ENCODE data around the gene CSNK1G2.

The CSNK1G2 gene

DNA sequence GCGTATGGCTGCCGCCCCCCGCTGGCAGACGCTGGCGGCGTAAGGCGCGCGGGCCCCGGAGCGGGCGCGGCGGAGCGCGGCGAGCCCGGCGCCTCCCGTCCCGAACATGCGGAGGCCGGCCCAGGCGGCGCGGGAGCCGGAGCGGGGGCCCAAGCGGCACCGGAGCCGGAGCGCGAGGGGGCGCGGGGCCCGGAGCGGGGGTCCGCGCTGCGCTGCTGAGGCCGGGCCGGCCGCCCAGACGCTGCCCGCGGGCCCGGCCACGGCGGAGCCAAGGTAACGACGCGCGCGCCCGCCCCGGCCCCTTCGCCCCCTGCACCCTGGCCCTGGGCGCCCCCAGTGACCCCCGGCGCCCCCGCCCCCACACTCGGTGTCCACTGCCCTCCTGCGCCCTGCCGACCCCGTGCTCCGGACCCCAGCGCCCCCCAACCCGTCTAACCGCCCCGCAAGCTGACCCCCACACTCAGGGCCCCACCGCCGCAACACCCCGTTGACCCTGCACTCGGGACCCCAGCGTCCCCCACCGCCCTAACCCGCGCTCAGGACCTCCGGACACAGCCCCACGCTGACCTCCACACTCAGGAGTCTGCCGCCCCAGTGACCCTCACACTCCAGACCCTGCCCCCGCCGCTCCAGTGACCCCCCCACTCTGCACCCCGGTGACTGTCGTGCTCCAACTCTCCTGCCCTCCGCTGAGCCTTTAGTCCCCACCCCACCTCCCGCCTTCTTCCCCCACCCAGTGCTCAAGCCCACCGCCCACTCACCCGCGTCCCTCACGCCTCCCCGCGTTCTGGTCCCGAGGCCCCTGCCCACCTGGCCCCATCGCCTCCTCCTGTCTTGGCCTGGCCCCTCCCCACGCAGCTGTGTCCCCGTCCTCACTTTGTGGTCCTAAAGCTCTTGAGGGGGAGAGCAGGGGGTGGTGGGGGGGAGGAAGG, at the start of gene CSNK1G2:
Gene CSNK1G2, plus strand, starts transcription at position 27 of the 932 bp plus-strand sequence. CDS start 28,601 bp downstream, outside the sequence.
- DNase-seq (ENCODE audit: low read depth), result no peak

DNA sequence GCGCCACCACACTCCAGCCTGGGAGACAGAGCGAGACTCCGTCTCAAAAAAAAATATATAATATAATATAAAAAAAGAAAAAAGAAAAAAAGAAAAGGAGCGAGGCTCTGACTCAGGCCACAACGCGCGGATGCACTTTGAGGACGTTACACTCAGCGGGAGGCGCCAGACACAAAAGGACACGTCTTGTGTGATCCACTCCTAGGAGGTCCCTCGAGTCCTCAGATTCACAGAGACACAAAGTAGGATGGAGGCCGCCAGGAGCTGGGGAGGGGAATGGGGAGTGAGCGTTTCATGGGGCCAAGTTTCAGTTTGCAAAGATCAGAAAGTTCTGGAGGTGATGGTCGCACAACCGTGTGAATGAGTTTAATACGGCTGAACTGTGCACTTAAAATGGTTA, 47.2 kb upstream of the CSNK1G2 start:
- DNase-seq (ENCODE audit: low read depth), result no peak

DNA sequence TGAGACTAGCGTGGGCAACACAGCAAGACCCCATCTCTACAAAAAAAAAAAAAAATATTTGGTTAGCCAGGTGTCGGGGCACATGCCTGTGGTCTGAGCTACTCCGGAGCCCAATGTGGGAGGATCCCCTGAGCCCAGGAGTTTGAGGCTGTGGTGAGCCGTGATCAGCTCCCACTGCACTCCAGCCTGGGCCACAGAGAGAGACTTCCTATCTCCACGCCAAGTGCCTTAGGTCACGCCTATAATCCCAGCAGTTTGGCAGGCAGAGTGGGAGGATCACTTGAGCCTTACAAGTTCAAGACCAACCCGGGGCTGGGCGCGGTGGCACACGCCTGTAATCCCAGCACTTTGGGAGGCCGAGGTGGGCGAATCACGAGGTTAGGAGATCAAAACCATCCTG, 44.5 kb upstream of the CSNK1G2 start:
- no peak for DNase-seq (ENCODE audit: low read depth)

DNA sequence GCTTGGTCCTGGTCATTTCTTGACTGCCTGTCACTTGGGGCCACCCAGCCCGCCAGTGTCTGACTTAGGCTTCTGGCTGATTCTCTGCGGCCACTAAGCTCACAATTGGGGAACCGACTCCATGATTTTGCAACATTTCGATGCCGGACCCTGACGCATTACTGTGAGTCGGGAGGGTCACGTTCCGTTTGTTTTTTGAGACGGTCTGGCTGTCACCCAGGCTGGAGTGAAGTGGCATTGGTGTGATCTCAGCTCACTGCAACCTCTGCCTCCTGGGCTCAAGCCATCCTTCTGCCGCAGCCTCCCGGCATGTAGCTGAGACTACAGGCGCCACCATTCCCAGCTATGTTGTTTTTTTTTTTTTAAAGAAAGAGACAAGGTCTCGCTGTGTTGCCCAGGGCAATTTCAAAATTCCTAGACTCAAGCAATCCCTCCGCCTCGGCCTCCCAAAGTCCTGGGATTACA, 39.0 kb upstream of the CSNK1G2 start:
- no peak for DNase-seq (ENCODE audit: low read depth)

DNA sequence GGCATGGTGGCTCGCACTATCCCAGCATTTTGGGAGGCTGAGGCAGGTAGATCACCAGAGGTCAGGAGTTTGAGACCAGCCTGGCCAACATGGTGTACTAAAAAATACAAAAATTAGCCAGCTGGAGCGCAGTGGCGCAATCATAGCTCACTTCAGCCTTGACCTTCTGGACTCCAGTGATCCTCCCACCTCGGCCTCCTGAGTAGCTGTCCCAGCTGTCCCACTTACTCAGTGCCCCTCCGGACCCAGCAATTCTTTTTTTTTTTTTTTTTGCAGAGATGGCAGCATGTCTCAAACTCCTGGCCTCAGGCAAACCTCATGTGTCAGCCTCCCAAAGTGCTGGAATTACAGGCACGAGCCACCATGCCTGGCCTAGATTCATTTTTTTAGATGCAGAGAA, 38.0 kb upstream of the CSNK1G2 start:
- DNase-seq (ENCODE audit: low read depth), result no peak

DNA sequence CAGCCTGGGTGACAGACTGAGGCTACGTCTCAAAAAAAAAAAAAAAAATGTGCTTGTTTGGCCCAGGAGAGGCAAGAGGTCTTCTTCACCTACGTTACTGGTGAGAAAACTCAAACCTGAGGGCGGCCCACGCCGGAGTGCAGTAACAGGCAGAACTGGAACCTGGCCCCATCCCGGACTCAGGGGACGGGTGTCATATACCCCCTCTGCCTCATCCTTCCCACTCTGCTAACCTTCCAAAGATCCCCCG, 36.2 kb upstream of the CSNK1G2 start:
- DNase-seq (ENCODE audit: low read depth), result no peak

DNA sequence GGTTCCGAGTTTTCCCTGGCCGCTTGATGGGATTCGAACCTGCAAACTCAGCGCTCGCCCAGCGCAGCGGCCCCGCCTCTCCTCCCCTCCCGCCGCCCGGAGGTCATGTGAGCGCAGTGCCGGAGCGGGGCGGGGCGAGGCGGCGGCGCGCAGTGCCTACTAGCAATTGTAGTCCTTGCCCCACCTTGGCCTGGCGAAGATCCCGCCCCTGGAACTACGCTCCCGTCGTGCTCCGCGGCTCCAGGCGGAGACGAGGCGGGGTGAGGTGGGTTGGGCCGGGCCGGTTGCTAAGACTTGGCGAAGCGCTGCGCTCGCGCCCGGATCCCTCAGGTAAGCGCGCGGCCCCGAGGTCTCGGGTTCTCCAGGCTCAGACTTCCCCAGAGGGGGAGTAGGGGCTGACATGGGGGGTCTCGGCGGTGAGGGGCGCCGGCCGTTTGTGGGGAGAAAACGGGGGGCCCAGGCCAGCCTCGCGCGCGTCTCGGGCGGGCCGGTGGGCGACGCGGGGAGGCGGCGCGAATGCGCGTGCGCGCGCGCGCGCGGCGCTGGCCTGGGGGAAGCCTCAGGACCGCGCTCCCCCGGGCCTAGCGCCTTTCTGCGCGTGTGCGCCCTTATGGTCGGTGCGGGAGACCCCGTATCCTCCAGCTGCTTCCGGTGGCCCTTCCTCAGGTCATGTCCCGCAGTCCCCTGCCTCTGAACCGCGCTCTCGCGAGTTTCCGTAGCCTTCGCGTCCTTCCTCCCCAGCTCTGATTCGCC, 35.7 kb upstream of the CSNK1G2 start, which contains the start of the genes ADAT3 and SCAMP4:
Gene ADAT3, plus strand, starts transcription at position 290 of the 753 bp plus-strand sequence. CDS start 6,649 bp downstream, outside the sequence.
Gene SCAMP4, plus strand, starts transcription at position 290 of the 753 bp plus-strand sequence. CDS start 9,621 bp downstream, outside the sequence.
- DNase-seq (ENCODE audit: low read depth), result peak; percentile 86

DNA sequence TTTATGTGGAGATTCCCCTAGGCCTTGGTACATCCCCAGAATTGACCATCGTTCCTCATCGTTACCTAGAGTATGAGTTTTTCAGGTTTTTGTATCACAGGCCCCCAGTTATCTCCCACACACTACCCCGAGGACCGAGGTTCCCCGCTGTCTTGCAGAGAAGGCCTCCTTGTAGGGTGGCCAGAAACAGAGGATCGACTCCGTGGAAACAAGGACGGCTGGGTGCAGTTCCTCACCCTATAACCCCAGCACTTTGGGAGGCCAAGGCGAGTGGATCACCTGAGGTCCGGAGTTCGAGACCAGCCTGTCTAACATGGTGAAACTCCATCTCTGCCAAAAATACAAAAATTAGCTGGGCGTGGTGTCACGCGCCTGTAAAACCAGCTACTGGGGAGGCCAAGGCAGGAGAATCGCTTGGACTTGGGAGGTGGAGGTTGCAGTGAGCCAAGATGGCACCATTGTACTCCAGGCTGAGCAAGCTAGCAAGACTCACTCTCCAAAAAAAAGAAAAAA, 35.1 kb upstream of the CSNK1G2 start:
- no peak for DNase-seq (ENCODE audit: low read depth)

DNA sequence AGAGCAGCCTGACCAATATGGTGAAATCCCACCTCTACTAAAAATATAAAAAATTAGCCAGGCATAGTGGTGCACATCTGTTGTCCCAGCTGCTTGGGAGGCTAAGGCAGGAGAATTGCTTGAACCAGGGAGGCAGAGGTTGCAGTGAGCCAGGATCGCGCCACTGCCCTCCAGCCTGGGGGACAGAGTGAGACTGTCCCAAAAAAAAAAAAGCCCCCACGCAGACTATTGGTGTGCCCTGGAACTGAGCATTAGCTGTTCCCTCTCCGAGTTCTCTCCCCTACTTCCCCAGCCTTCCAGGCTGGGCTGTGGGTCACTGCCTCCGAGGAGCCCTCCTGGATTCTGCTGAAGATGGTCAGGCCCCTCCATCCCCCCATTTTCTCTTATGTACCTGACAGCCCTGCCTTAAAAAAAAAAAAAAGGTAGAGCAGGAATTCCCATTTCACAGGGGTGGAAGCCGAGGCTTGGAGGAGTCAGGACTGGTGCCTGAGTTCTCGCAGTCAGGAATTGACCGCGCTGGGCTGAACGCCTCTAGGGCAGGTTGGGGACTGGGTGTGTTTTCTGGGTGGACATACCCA, 33.9 kb upstream of the CSNK1G2 start:
- DNase-seq (ENCODE audit: low read depth), result no peak

DNA sequence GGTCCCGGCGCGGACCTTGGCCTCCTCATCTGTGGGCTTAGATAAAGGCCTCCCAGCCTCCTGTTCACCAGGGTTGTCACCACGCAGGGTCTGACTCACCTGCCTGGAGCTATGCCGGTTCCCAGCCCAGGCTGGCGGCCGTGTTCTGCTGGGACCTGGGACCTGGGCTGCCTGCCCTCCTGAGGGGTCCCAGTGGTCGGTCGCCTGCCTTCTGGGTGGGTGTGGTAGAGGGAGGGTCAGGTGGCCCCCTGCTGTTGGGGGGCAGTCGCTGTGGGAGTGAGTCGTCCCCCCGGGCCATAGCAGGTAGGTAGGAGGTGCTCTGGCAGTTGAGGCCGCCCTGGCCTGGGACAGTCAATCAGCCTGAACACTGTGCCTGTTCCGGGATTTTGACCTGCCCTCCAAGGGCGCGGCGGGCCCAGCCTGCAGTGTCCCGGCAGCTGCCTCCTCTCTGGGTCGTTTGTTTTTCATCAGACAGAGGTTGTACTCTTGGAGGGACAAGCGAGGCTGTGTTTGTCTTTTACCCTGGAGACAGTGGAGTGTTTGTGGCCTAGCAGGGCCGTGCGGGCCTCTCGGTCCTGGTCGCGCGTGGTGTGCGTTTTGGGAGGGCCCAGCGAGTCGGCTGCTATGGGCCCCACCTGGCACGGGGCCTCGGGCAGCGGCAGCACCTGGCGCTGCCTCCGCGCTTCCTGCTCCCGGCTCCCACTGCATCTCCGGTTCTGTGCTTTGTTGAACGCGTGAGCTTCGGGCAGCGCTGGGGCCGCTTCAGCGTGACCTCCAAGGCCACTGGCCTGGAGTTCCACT, 33.2 kb upstream of the CSNK1G2 start:
- DNase-seq (ENCODE audit: low read depth), result no peak

DNA sequence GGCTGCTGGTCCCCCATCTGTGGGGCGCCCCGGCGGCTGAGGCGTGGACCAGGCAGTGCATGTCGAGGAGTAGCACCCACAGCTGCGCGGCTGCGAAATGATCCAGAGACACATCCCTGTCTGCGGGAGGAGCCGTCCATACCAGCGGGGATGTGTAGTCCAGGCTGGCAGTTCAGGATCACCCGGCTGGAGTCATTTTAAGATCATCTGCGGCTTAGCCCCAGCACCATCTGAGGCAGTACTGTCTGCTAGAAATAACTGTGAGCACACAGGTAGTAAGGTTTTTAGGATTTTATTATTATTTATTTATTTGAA, 32.7 kb upstream of the CSNK1G2 start:
- DNase-seq (ENCODE audit: low read depth), result no peak

DNA sequence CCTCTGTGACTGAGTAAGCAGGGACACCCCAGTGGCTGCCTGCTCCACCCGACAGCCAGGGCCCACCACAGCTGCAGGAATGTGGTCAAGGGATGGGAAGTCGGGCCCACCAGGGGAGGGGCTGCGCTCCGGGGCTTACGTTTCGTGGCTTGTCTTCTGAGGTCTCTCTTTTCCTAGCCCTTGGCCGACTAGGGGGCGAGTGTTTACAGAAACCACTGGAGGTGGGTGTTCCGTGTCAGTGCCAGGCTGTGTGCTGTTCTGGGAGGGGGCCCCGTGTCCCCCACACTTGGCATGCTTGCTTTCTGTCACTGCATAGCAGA, 31.3 kb upstream of the CSNK1G2 start:
- no peak for DNase-seq (ENCODE audit: low read depth)

DNA sequence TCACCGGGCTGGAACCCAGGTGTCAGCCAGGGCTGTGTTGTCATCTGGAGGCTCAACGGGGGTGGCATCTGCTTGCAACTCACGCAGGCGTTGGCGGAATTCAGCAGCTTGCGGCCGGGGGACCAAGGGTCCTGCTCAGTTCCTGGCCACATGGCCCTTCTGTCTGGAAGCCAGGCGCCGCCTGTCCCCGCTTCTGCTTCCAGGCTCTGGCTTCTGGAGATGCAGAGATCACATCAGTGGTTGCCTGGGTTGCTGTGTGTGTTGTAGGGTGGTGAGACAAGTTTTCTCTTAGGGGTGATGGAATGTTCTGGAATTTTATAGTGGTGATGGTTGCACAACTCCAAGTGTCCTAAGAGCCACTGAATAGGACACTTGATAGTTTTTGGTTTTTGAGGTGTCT, 30.8 kb upstream of the CSNK1G2 start:
- no peak for DNase-seq (ENCODE audit: low read depth)

DNA sequence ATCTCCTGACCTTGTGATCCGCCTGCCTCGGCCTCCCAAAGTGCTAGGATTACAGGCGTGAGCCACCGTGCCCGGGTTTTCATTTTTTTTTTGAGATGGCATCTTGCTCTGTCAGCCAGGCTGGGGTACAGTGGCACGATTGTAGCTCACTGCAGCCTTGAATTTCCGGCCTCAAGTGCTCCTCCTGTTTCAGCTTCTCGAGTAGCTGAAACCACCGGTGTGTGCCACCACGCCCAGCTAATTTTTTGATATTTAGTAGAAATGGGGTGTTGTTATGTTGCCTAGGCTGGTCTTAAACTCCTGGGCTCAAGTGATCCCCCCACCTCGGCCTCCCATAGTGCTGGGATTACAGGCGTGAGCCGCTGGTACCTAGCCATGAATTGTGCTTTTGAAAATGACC, 29.9 kb upstream of the CSNK1G2 start:
- DNase-seq (ENCODE audit: low read depth), result no peak

DNA sequence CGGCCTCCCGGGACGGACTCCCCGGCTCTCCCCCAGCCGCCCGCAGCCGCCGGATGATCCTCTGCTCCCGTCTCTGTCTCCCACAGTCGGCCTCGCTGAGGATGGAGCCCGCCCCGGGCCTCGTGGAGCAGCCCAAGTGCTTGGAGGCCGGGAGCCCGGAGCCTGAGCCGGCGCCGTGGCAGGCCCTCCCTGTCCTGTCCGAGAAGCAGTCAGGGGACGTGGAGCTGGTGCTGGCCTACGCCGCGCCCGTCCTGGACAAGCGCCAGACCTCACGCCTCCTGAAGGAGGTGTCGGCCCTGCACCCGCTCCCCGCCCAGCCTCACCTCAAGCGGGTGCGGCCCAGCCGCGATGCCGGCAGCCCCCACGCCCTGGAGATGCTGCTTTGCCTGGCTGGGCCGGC, 29.0 kb upstream of the CSNK1G2 start:
- no peak for DNase-seq (ENCODE audit: low read depth)

DNA sequence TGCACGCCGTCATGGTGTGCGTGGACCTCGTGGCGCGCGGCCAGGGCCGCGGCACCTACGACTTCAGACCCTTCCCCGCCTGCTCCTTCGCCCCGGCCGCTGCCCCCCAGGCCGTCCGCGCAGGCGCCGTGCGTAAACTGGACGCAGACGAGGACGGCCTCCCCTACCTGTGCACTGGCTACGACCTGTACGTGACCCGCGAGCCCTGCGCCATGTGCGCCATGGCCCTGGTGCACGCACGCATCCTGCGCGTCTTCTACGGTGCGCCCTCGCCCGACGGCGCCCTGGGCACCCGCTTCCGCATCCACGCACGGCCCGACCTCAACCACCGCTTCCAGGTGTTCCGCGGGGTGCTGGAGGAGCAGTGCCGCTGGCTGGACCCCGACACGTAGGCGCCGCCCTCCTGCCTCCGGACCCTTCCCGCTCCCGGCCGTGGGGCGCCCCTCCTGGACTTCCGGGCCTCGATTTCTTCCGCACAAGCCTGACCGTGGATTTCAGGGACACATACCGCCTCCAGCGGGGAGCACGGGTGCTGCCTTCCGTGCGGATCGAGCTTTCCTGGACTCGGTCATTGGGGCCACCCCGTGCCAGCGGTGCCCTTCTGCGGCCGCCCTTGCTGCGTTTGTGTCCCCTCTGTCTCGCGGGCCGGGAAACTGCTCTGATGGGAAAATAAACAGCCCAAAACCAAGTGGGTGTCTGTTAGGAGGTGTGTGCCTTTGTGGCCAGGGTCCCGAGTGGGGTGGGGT, 28.0 kb upstream of the CSNK1G2 start:
- no peak for DNase-seq (ENCODE audit: low read depth)

DNA sequence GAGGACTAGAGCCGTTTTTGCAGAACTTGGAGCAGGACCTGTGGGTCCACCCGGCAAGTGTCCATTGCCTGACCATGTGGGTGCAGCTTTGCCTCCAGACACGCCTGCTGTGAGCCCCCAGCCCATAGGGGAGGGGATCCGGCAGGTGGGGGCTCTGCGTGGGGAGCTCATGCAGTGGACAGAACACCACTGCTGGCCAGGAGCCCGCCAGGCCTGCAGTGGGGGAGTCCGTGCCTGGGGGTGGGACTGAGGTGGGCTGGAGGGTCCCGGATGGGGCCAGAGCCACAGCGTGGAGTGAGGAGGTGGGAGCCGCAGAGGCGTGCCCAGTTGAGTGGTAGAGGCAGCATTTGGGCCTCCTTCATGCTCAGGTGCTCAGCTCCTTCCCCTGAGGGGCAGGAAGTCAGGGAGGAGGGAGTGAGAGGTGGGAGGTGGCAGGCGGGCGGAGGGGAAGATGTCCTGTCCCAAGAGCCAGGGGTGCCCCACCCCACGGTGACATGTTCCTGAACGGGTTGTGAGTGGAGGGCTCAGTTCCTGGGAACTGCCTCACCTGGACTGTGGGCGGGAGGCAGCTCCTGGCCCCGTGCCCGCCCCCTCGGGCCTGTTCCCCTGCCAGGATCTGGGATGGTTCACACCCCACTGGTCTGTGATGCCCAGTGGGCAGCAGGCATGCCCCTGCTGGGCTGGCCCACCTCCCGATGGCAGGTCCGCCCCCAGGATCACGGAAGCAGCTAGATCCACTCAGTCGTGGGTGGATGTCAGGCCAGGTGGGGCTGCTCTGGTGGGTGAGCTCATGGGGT, 27.0 kb upstream of the CSNK1G2 start:
- DNase-seq (ENCODE audit: low read depth), result no peak

DNA sequence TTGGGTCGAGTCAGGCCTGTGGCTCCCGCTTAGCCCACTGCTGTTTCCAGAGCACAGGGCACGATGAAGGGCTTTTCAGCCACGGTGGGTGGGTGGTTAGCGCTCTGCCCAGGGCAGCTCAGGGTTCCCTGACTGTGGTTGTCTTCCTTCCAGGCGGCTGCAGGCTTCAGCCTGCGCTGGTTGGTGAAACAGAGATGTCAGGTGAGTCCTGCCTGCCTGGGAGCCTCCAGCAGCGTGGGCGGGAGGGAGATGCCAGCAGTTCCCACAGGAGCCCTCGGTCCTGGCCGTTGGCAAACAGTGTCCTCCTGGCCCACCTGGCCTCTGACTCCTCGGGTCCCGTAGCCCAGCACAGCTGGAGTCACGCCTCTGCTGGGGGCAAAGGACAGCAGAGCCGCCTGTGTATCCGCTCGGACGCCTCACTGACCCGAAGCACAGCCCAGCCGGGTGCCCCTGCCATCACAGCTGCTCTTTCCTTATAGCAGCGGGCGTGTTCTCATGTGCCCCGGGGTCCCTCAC, 26.1 kb upstream of the CSNK1G2 start:
- DNase-seq (ENCODE audit: low read depth), result no peak

DNA sequence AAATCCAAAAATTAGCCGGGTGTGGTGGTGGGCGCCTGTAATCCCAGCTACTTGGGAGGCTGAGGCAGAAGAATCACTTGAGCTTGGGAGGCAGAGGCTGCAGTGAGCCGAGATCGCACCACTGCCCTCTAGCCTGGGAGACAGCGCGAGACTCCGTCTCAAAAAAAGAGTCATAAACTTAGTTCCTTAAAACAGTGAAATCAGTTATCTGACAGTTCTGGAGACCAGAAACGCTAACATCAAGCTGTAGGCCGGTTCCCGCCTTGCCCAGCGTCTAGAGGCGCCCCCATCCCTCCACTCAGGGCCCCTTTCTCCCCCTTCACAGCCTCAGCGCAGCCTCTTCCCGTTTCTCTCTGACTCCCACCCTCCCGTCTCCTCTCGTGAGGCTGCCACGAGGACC, 23.8 kb upstream of the CSNK1G2 start:
- DNase-seq (ENCODE audit: low read depth), result no peak

DNA sequence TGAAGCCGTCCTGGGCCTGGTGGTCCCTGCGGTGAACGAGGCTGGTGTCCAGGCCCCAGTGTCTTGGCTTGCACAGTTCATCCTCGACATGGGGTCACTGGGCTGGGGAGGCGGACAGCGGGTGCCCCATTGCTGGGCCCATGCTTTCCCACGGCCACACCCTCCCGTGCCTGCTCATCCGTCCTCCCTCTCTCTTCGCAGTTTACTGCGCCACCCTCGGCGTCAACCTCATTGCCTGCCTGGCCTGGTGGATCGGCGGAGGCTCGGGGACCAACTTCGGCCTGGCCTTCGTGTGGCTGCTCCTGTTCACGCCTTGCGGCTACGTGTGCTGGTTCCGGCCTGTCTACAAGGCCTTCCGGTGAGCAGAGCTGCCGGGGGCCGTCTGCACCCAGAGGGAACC, 23.0 kb upstream of the CSNK1G2 start:
- no peak for DNase-seq (ENCODE audit: low read depth)
